Left lung (tissue), 10 donors: ENCODE data around the gene MGAT5. TPM values are rescaled to one million over a fixed set of nuclear protein-coding genes. Genes with fewer than 3 reads are reported as not detected.

Source experiments
- ATAC-seq: fragments of 200-7000 bp; cut with Tn5 transposase; one replicate; pipeline ENCODE4 v1.9.1; 2020; ENCODE audit warnings: moderate library complexity
- DNase-seq, 4 donors: peaks; one replicate each; pipeline ENCODE4 v3.0.0-alpha.2; 2013 to 2020
- H3K27ac ChIP-seq, 2 donors: fragments of 200-600 bp; sonication (generic) in 1 of 2; one replicate each; pipeline versions ENCODE4 v1.5.0 to v1.8.0; 2020 to 2021
- H3K27me3 ChIP-seq, 2 donors: fragments of 200-600 bp; sonication (generic) in 1 of 2; one replicate each; pipeline versions ENCODE4 v1.5.0 to v1.8.0; 2020 to 2021
- H3K36me3 ChIP-seq, 2 donors: fragments of 200-600 bp; sonication (generic) in 1 of 2; one replicate each; pipeline versions ENCODE4 v1.5.0 to v1.8.0; 2020 to 2021
- H3K4me1 ChIP-seq, 2 donors: fragments of 200-600 bp; one replicate each; pipeline ENCODE4 v1.8.0; 2021
- H3K4me3 ChIP-seq, 2 donors: fragments of 200-600 bp; sonication (generic) in 1 of 2; one replicate each; pipeline versions ENCODE4 v1.5.0 to v1.8.0; 2020 to 2021; ENCODE audit warnings: mild to moderate bottlenecking in 1 of 2
- H3K9me3 ChIP-seq, 2 donors: fragments of 200-600 bp; sonication (generic) in 1 of 2; one replicate each; pipeline versions ENCODE4 v1.5.0 to v1.8.0; 2020 to 2021
- intact Hi-C, 2 donors: fragments of 100-400 bp; cut with DNase I; formaldehyde crosslinking; loops; one replicate each; pipeline versions ENCODE4 v1.11.2 to v1.14.2; 2022
- polyA plus RNA-seq, 6 donors: library from polyadenylated mRNA; unstranded; fragments of 120-200 nt; gene quantifications; one replicate each; pipeline ENCODE4 v1.2.1, GENCODE V29; 2013; ENCODE audit not compliant: insufficient read length in 6 of 6
- total RNA-seq, 2 donors: library from RNA; stranded (reverse); fragmentation: NEBNext Ultra II Directional; extraction: Animal tissue kit (Norgen Biotek cat#: 25700); gene quantifications; one replicate each; pipeline ENCODE4 v1.2.1, GENCODE V29; 2021
- TF ChIP-seq, protein P1 (sequence below), 2 donors: fragments of 200-600 bp; sonication (generic) in 1 of 2; IDR thresholded peaks; one replicate each; pipeline versions ENCODE4 v1.5.0 to v1.8.0; 2021; ENCODE audit warnings: antibody characterized with exemption in 2 of 2
- donor health status: DM: no; HTN: yes; CAD: no.
- donor health status: DM: no; HTN: no; CAD: no.

The MGAT5 gene
- total and polyA plus RNA-seq, 8 donors, result 24.5 to 57.0 (median 28.1) TPM

DNA sequence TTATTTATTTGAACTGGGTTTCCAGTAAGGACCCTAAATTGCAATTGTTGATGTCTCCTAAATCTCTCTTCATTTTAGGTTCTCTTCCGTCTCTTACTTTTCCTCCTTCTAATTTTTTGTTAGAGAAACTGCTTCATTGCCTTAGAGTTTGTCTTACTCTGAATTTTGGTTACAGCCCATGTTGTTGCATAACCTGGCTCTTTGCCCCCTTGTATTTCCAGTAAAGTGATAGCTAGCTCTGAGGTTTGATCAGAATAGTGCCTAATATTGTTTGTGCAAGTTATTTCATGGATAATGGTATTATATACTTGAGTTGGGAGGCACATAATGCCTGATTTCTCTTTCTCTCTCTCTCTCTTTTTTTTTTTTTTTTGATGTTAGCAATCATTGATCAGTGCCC is 71.8 kb downstream of the MGAT5 start:
- ATAC-seq, result no peak
- peak in 1 of 4 donors; percentile 51 for DNase-seq
- Histone ChIP-seq H3K4me3 (no peak overlapping the region), H3K27me3 (no peaks in the 10 kb centered on the region), H3K4me1 (peaks cover 16 to 22% of the 10 kb centered on the region in 2 donors), H3K27ac (peak overlapping the region in 1 of 2 donors; percentile 6), H3K9me3 (no peaks in the 10 kb centered on the region), H3K36me3 (no peaks in the 10 kb centered on the region)
- intact Hi-C loops, result no loop called here
- TF ChIP-seq, protein P1, sequence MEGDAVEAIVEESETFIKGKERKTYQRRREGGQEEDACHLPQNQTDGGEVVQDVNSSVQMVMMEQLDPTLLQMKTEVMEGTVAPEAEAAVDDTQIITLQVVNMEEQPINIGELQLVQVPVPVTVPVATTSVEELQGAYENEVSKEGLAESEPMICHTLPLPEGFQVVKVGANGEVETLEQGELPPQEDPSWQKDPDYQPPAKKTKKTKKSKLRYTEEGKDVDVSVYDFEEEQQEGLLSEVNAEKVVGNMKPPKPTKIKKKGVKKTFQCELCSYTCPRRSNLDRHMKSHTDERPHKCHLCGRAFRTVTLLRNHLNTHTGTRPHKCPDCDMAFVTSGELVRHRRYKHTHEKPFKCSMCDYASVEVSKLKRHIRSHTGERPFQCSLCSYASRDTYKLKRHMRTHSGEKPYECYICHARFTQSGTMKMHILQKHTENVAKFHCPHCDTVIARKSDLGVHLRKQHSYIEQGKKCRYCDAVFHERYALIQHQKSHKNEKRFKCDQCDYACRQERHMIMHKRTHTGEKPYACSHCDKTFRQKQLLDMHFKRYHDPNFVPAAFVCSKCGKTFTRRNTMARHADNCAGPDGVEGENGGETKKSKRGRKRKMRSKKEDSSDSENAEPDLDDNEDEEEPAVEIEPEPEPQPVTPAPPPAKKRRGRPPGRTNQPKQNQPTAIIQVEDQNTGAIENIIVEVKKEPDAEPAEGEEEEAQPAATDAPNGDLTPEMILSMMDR (IDR thresholded peaks at IDR 0.05), result no peak

DNA sequence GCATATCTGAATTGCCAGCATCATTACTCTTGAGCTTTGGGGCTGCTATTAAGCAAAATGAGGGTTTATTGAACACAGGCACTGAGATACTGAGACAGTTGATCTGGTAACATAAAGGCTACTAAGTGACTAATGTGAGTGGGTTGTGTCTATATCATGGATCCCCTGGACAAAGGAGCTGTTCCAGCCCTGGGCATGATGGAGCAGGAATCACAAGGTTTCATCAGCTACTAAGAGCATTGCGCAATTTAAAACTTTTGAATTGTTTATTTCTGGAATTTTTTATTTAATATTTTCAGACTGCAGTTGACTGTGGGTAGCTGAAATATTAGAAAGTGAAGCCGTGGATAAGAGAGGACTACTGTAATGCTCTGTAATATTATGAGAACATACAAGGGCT is 73.5 kb downstream of the MGAT5 start:
- H3K4me3 ChIP-seq, result no peak overlapping the region
- H3K27ac ChIP-seq, result no peak overlapping the region
- no peaks in the 10 kb centered on the region for H3K36me3 ChIP-seq
- no peak for DNase-seq
- intact Hi-C loops, result no loop called here
- TF ChIP-seq, protein P1 (IDR thresholded peaks at IDR 0.05), result no peak
- H3K9me3 ChIP-seq, result peaks cover 0 to 4% of the 10 kb centered on the region in 2 donors
- no peak for ATAC-seq
- H3K27me3 ChIP-seq, result no peaks in the 10 kb centered on the region
- peaks cover 16 to 22% of the 10 kb centered on the region in 2 donors for H3K4me1 ChIP-seq

DNA sequence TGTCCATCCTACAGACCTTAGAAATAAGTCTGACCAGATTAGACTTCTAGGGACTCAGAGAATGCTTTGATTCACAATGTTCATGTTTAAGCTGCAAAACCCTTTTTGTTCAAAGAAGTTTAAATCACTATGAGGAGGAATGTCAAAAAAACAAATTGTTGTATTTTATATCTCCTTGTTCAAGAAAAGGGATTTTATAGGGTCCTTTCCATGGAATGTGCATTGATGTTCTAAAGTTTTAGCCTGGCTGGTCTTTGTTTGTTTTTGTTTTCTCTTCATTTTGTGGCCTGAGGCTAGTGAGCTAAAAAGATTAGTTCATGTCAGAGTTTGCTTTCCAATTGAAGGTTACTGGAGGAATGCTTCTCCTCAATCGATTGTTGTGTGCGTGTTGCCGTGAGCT is 77.2 kb downstream of the MGAT5 start:
- ATAC-seq (no peak), DNase-seq (no peak)
- peaks cover 0 to 2% of the 10 kb centered on the region in 2 donors for H3K4me1 ChIP-seq
- H3K27ac ChIP-seq, result no peak overlapping the region
- H3K36me3 ChIP-seq, result no peaks in the 10 kb centered on the region
- peaks cover 0 to 4% of the 10 kb centered on the region in 2 donors for H3K9me3 ChIP-seq
- H3K27me3 ChIP-seq, result no peaks in the 10 kb centered on the region
- no peak overlapping the region for H3K4me3 ChIP-seq
- intact Hi-C loops, result no loop called here
- TF ChIP-seq, protein P1 (IDR thresholded peaks at IDR 0.05), result no peak

DNA sequence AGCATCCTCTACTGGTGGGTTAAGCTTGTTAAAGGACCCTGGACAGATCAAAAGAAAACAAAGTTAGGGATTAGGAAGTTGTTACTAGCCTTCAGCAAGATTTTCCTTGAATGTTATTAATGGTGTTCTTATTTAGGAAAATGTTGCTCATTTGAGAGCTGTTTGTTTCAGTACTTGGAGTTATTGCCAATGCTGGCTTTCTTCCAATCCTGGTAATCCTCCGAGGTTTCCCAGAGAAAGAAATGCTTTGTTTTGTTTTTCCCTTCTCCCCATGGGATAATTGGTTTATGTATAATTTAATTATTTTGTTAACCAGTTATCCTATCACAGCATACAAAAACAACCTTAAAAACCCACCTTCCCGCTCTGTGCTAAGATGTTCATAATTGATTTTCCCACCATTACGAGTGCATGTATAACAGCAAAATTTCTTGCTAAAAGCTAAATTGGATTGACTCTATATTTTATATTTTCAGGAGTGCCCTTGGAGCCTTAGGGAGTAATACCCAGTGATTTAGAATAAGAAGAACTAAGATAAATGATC is 79.8 kb downstream of the MGAT5 start:
- ATAC-seq (no peak), DNase-seq (no peak)
- TF ChIP-seq, protein P1 (IDR thresholded peaks at IDR 0.05), result no peak
- Histone ChIP-seq H3K4me3 (no peak overlapping the region), H3K27me3 (no peaks in the 10 kb centered on the region), H3K9me3 (peaks cover 0 to 4% of the 10 kb centered on the region in 2 donors), H3K36me3 (no peaks in the 10 kb centered on the region), H3K27ac (no peak overlapping the region), H3K4me1 (peaks cover 0 to 12% of the 10 kb centered on the region in 2 donors)
- intact Hi-C loops, result no loop called here

DNA sequence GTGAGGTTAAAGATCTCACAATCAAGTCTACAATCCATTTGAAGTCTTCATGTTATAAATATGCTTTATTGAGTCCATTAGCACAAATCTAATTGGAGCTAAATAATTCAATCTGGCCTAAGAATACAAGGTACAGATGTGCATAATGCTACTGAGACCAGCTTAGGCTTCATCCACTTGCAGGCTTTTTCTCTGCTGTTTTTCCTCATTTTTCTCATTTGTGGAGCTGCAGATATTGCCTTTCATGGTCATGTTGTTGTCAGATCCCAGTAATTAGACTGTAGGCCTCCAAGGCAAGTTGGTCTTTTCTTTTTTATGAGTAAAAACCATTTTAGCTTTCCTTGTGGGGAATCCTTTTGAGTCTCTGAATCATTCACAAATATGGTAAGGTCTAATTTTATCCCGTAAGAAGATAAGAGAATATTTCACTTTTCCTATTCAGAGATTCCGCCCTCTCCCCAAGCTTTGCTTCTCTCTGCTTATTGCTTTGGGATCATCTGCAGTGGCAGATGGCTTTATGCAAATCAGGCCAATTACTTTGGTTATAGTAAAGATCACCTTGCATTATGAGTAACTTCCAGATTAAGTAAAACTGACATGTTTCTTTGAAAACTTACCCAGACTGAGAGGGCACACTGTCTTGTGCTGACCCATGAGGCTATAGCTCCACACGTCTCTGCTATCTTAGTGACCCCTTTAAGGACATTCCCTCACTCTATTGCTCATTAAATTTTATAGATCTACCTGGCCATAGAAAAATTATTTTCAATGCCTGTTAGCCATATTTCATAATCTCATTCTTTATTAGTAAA is 80.9 kb downstream of the MGAT5 start:
- H3K9me3 ChIP-seq, result peaks cover 0 to 4% of the 10 kb centered on the region in 2 donors
- no peaks in the 10 kb centered on the region for H3K36me3 ChIP-seq
- H3K27ac ChIP-seq, result no peak overlapping the region
- ATAC-seq, result no peak
- intact Hi-C loops, result no loop called here
- H3K4me1 ChIP-seq, result peaks cover 0 to 12% of the 10 kb centered on the region in 2 donors
- no peak overlapping the region for H3K4me3 ChIP-seq
- TF ChIP-seq, protein P1 (IDR thresholded peaks at IDR 0.05), result no peak
- DNase-seq, result no peak
- H3K27me3 ChIP-seq, result no peaks in the 10 kb centered on the region
